Pancreas (tissue), 10 donors: ENCODE results near the gene PHB1. TPM values are rescaled to one million over a fixed set of nuclear protein-coding genes. Genes with fewer than 3 reads are reported as not detected.
A peak's percentile ranks its signal among the peaks of the same experiment; 100 is the strongest.

Experiments used
- ATAC-seq, 4 donors: fragments of 200-7000 bp; cut with Tn5 transposase; one replicate each; pipeline versions ENCODE4 v1.8.0 to v1.9.1; 2020; ENCODE audit warnings: mild to moderate bottlenecking in 4 of 4, moderate library complexity in 4 of 4
- DNase-seq, 6 donors: peaks; one replicate each; pipeline ENCODE4 v3.0.0-alpha.2; 2020
- FAIRE-seq: peaks from 2 replicates; lab custom pipeline; 2012; peaks lifted over from hg19 to GRCh38; lab: Jason Lieb, UNC
- H3K27ac ChIP-seq, 4 donors: fragments of 200-600 bp; sonication (generic); 1 replicate in 3 of 4; 2 replicates in 1 of 4; pipeline versions ENCODE4 v1.5.0 to v1.8.0; 2020
- H3K27me3 ChIP-seq, 4 donors: fragments of 200-600 bp; one replicate each; pipeline ENCODE4 v1.8.0; 2021
- H3K36me3 ChIP-seq, 3 donors: fragments of 200-600 bp; sonication (generic) in 1 of 3; one replicate each; pipeline versions ENCODE4 v1.5.0 to v1.8.0; 2020 to 2021
- H3K4me1 ChIP-seq, 3 donors: fragments of 200-600 bp; one replicate each; pipeline ENCODE4 v1.8.0; 2021
- H3K4me3 ChIP-seq, 4 donors: fragments of 200-600 bp; sonication (generic) in 2 of 4; one replicate each; pipeline versions ENCODE4 v1.5.0 to v1.8.0; 2020 to 2021
- H3K9me3 ChIP-seq, 4 donors: fragments of 200-600 bp; one replicate each; pipeline ENCODE4 v1.8.0; 2021
- CTCF ChIP-seq, 4 donors: fragments of 200-600 bp; sonication (generic) in 3 of 4; IDR thresholded peaks; one replicate each; pipeline versions ENCODE4 v1.5.0 to v1.8.0; 2021; ENCODE audit warnings: antibody characterized with exemption in 4 of 4
- WGBS, 2 donors: extraction: QIAGEN DNeasy Blood & Tissue Kit; methylation state at CpG; one replicate each; pipeline ENCODE4 v1.1.7; 2013; 5-methylcytosine and 5-hydroxymethylcytosine counted together
- intact Hi-C, 3 donors: fragments of 100-400 bp; cut with DNase I; formaldehyde crosslinking; loops; one replicate each; pipeline versions ENCODE4 v1.11.1 to v1.14.2; 2022
- polyA plus RNA-seq, 2 donors: library from polyadenylated mRNA; stranded (reverse); fragments of 200-250 nt; gene quantifications; one replicate each; pipeline ENCODE4 v1.2.3, GENCODE V29; 2013
- total RNA-seq, 6 donors: library from RNA; stranded (reverse); fragmentation: NEBNext Ultra II Directional in 4 of 6; extraction: Animal tissue kit (Norgen Biotek cat#: 25700) in 4 of 6; gene quantifications; one replicate each; pipeline versions ENCODE4 v1.2.1 to v1.2.4, GENCODE V29; 2021 to 2023
- donor health status: healthy with polysubstance abuse.
- donor health status: DM: no; HTN: no; CAD: no; lungs with moderate emphysema.
- donor health status: DM: no; HTN: no; CAD: no.
- donor health status: control.
- donor health status: control.
- donor health status: Bipolar disorder and iron deficiency.
- donor health status: DM: yes; HTN: yes; CAD: no.
- donor health status: DM: no; HTN: no; CAD: no.
- donor health status: DM: no; HTN: no; CAD: no.
- donor health status: DM: yes; HTN: yes; CAD: no.

The PHB1 gene
- total and polyA plus RNA-seq, 8 donors = 30.1 to 71.8 (median 55.7) TPM

DNA sequence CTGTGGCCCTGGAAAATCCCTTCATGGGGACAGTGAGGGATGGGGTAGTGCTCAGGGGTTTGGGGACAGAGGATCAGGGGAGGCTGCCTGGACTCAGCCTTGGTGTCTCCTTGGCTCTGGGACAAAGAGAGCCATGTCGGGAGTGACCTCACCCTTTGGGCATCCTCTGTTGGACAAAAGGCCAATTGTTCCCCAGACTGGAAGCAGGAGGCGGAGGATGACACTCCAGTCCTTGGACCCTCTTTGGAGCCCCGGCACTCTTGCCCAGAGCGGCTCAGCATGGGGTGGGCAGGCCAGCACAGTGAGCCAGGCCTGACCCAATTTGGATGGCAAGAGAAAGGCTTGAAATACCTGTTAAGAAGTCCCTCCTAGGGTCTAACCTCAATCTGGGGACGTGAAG is 39.4 kb upstream of the PHB1 start:
- ATAC-seq (peak in 2 of 4 donors; percentile 53 to 69), FAIRE-seq (no peak)
- intact Hi-C loops = no loop called here

GRCh38 chr17:49452661-49453060 is 38.0 kb upstream of the PHB1 start:
- H3K4me3 ChIP-seq = no peak overlapping the region
- H3K36me3 ChIP-seq = no peaks in the 10 kb centered on the region
- intact Hi-C loops = no loop called here
- ATAC-seq (no peak), FAIRE-seq (no peak), DNase-seq (no peak)
- H3K4me1 ChIP-seq = no peaks in the 10 kb centered on the region
- TF ChIP-seq CTCF (IDR thresholded peaks at IDR 0.05) = no peak
- 77 to 87% methylated on average over 5 of the region's 5 CpGs for WGBS, 2 donors
- H3K27ac ChIP-seq = no peak overlapping the region
- H3K9me3 ChIP-seq = no peaks in the 10 kb centered on the region
- H3K27me3 ChIP-seq = peaks cover 0 to 4% (median 0%) of the 10 kb centered on the region in 4 donors

More for the DNA sequence above, 39.4 kb upstream of the PHB1 start:
- Histone ChIP-seq H3K9me3 (no peaks in the 10 kb centered on the region), H3K36me3 (no peaks in the 10 kb centered on the region), H3K4me3 (no peak overlapping the region), H3K4me1 (no peaks in the 10 kb centered on the region), H3K27ac (no peak overlapping the region), H3K27me3 (peaks cover 0 to 4% (median 0%) of the 10 kb centered on the region in 4 donors)
- WGBS, 2 donors = 48 to 52% methylated on average over 5 of the region's 5 CpGs
- no peak for TF ChIP-seq CTCF (IDR thresholded peaks at IDR 0.05)
- peak in 2 of 6 donors; percentile 13 to 17 for DNase-seq

DNA sequence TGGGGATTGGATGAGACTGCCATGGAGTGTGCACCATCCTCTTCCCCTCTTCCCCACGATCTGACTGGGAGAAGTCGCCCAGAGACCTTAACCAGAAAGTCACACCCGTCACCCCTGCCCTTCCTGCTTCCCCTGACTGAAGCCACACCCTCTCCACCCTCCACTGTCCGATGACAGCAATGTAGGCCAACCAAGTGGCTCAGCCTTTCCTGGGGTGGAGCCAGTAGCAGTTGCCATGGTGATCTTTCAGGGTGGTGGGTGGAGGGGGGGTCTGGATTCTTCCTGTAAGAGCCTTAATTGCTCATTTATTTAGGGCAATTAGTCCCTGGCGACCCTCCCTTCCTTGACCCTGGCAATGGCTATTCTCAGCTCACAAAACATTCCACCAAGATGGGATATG is 37.5 kb upstream of the PHB1 start:
- DNase-seq (no peak), ATAC-seq (no peak), FAIRE-seq (no peak)
- no peaks in the 10 kb centered on the region for H3K9me3 ChIP-seq
- no peaks in the 10 kb centered on the region for H3K36me3 ChIP-seq
- peaks cover 0 to 4% (median 0%) of the 10 kb centered on the region in 4 donors for H3K27me3 ChIP-seq
- H3K4me1 ChIP-seq = no peaks in the 10 kb centered on the region
- no peak overlapping the region for H3K27ac ChIP-seq
- no peak for TF ChIP-seq CTCF (IDR thresholded peaks at IDR 0.05)
- intact Hi-C loops = no loop called here
- WGBS, 2 donors = 51 to 70% methylated on average over 5 of the region's 5 CpGs
- H3K4me3 ChIP-seq = no peak overlapping the region

- WGBS, 2 donors = 67 to 89% methylated on average over 3 of the region's 3 CpGs
- Histone ChIP-seq H3K9me3 (no peaks in the 10 kb centered on the region), H3K27me3 (no peaks in the 10 kb centered on the region), H3K4me3 (no peak overlapping the region), H3K36me3 (no peaks in the 10 kb centered on the region), H3K4me1 (no peaks in the 10 kb centered on the region), H3K27ac (no peak overlapping the region)
- DNase-seq = no peak
- no peak for ATAC-seq
- no peak for TF ChIP-seq CTCF (IDR thresholded peaks at IDR 0.05)
- intact Hi-C loops = no loop called here
- FAIRE-seq = no peak
Measured at GRCh38 chr17:49450735-49451134, 36.1 kb upstream of the PHB1 start.

- FAIRE-seq (no peak), ATAC-seq (no peak), DNase-seq (no peak)
- Histone ChIP-seq H3K36me3 (no peaks in the 10 kb centered on the region), H3K27ac (no peak overlapping the region), H3K27me3 (no peaks in the 10 kb centered on the region), H3K4me3 (no peak overlapping the region), H3K4me1 (no peaks in the 10 kb centered on the region), H3K9me3 (no peaks in the 10 kb centered on the region)
- intact Hi-C loops = no loop called here
- 69 to 77% methylated on average over 4 of the region's 4 CpGs for WGBS, 2 donors
- TF ChIP-seq CTCF (IDR thresholded peaks at IDR 0.05) = no peak
Measured at GRCh38 chr17:49450181-49450580, 35.5 kb upstream of the PHB1 start.
